Measurements from ENCODE around the gene ZFHX3. TPM values are rescaled to one million over a fixed set of nuclear protein-coding genes. Genes with fewer than 3 reads are reported as not detected.
A peak's percentile ranks its signal among the peaks of the same experiment; 100 is the strongest.

The ZFHX3 gene
- total and polyA plus RNA-seq, 2 donors (not counting 1 experiment from before 2014, with no cell fraction given), result 4.7 to 7.3 TPM

- H3K4me3 ChIP-seq (replicated peaks in 1 of 4; ENCODE audit: control extremely low read depth in 1 of 4, insufficient read depth in 1 of 4, low read depth in 3 of 4, low read length in 4 of 4), result no peak overlapping the region
Observed at GRCh38 chr16:72805486-72805885, 242.4 kb downstream of the ZFHX3 start.

GRCh38 chr16:72800524-72801161 is 247.3 kb downstream of the ZFHX3 start:
- Histone ChIP-seq H4K20me1 (ENCODE audit: control insufficient read depth, extremely low read depth, insufficient read depth, low read length) (no peaks in the 10 kb centered on the region), H2AFZ (ENCODE audit: low read length) (no peak overlapping the region), H3K4me2 (ENCODE audit: extremely low read depth, insufficient read depth, low read length) (no peak overlapping the region), H3K4me1 (ENCODE audit: control insufficient read depth, extremely low read depth, insufficient read depth, low read length) (no peaks in the 10 kb centered on the region), H3K4me3 (replicated peaks in 1 of 4; ENCODE audit: control extremely low read depth in 1 of 4, insufficient read depth in 1 of 4, low read depth in 3 of 4, low read length in 4 of 4) (no peak overlapping the region), H3K36me3 (ENCODE audit: control insufficient read depth, insufficient read depth, low read length) (peaks cover 14% of the 10 kb centered on the region), H3K27ac (ENCODE audit: insufficient read depth, low read length) (no peak overlapping the region), H3K9ac (ENCODE audit: insufficient read depth, low read length) (no peak overlapping the region), H3K27me3 (ENCODE audit: control insufficient read depth, insufficient read depth, low read length) (no peaks in the 10 kb centered on the region), H3K9me3 (ENCODE audit: control insufficient read depth, insufficient read depth, low read depth, low read length) (no peaks in the 10 kb centered on the region), H3K79me2 (ENCODE audit: control insufficient read depth, insufficient read depth, low read length) (no peaks in the 10 kb centered on the region)
- no peak for TF ChIP-seq CTCF (conservative IDR thresholded peaks at IDR 0.05 in 1 of 2, IDR thresholded peaks at IDR 0.05 in 1 of 2; ENCODE audit: low read depth in 1 of 2, low read length in 2 of 2)
- TF ChIP-seq EZH2 (IDR thresholded peaks at IDR 0.05; ENCODE audit: low read length, missing control alignments), result no peak
- DNase-seq (ENCODE audit: low read depth in 2 of 2), result peak in 1 of 2 donors; percentile 17

More at GRCh38 chr16:72805486-72805885, 242.4 kb downstream of the ZFHX3 start:
- Histone ChIP-seq H3K4me1 (ENCODE audit: control insufficient read depth, extremely low read depth, insufficient read depth, low read length) (no peaks in the 10 kb centered on the region), H2AFZ (ENCODE audit: low read length) (no peak overlapping the region), H4K20me1 (ENCODE audit: control insufficient read depth, extremely low read depth, insufficient read depth, low read length) (no peaks in the 10 kb centered on the region), H3K9ac (ENCODE audit: insufficient read depth, low read length) (no peak overlapping the region), H3K27ac (ENCODE audit: insufficient read depth, low read length) (no peak overlapping the region), H3K27me3 (ENCODE audit: control insufficient read depth, insufficient read depth, low read length) (no peaks in the 10 kb centered on the region), H3K9me3 (ENCODE audit: control insufficient read depth, insufficient read depth, low read depth, low read length) (no peaks in the 10 kb centered on the region), H3K79me2 (ENCODE audit: control insufficient read depth, insufficient read depth, low read length) (no peaks in the 10 kb centered on the region), H3K36me3 (ENCODE audit: control insufficient read depth, insufficient read depth, low read length) (no peaks in the 10 kb centered on the region), H3K4me2 (ENCODE audit: extremely low read depth, insufficient read depth, low read length) (no peak overlapping the region)
- no peak for DNase-seq (ENCODE audit: low read depth in 2 of 2)
- TF ChIP-seq CTCF (conservative IDR thresholded peaks at IDR 0.05 in 1 of 2, IDR thresholded peaks at IDR 0.05 in 1 of 2; ENCODE audit: low read depth in 1 of 2, low read length in 2 of 2) (no peak), EZH2 (IDR thresholded peaks at IDR 0.05; ENCODE audit: low read length, missing control alignments) (no peak)

- no peak for TF ChIP-seq CTCF (conservative IDR thresholded peaks at IDR 0.05 in 1 of 2, IDR thresholded peaks at IDR 0.05 in 1 of 2; ENCODE audit: low read depth in 1 of 2, low read length in 2 of 2)
- no peak for TF ChIP-seq EZH2 (IDR thresholded peaks at IDR 0.05; ENCODE audit: low read length, missing control alignments)
- Histone ChIP-seq H3K36me3 (ENCODE audit: control insufficient read depth, insufficient read depth, low read length) (peaks cover 25% of the 10 kb centered on the region), H3K79me2 (ENCODE audit: control insufficient read depth, insufficient read depth, low read length) (no peaks in the 10 kb centered on the region), H3K27me3 (ENCODE audit: control insufficient read depth, insufficient read depth, low read length) (no peaks in the 10 kb centered on the region), H4K20me1 (ENCODE audit: control insufficient read depth, extremely low read depth, insufficient read depth, low read length) (no peaks in the 10 kb centered on the region), H3K4me3 (replicated peaks in 1 of 4; ENCODE audit: control extremely low read depth in 1 of 4, insufficient read depth in 1 of 4, low read depth in 3 of 4, low read length in 4 of 4) (no peak overlapping the region), H2AFZ (ENCODE audit: low read length) (no peak overlapping the region), H3K4me1 (ENCODE audit: control insufficient read depth, extremely low read depth, insufficient read depth, low read length) (no peaks in the 10 kb centered on the region), H3K9ac (ENCODE audit: insufficient read depth, low read length) (no peak overlapping the region), H3K9me3 (ENCODE audit: control insufficient read depth, insufficient read depth, low read depth, low read length) (no peaks in the 10 kb centered on the region), H3K27ac (ENCODE audit: insufficient read depth, low read length) (no peak overlapping the region), H3K4me2 (ENCODE audit: extremely low read depth, insufficient read depth, low read length) (no peak overlapping the region)
- no peak for DNase-seq (ENCODE audit: low read depth in 2 of 2)
Observed at GRCh38 chr16:72798264-72798663, 249.7 kb downstream of the ZFHX3 start.

Data from fibroblast of lung (primary cell).